GM13976 (cell line): ENCODE measurements around the gene CES4A.
A peak's percentile ranks its signal among the peaks of the same experiment; 100 is the strongest.

Experiments
- DNase-seq: peaks from one replicate; pipeline ENCODE4 v3.0.0; 2012; ENCODE audit warnings: low spot score
- in situ Hi-C: fragments of 300-500 bp; cut with MboI; formaldehyde crosslinking; loops from one replicate; pipeline ENCODE4 v1.12.0; 2022; ENCODE audit warnings: low sequenced_read_pairs, mixed read lengths, inconsistent platforms; ENCODE audit not compliant: unreplicated experiment
- TF ChIP-seq, protein P1 (sequence below): IDR thresholded peaks from 2 replicates; pipeline ENCODE4 v1.5.1; 2012; ENCODE audit warnings: borderline replicate concordance, mild to moderate bottlenecking; ENCODE audit not compliant: insufficient read depth; ENCODE audit errors: extremely low read depth, missing control alignments, control extremely low read depth

Gene CES4A

DNA sequence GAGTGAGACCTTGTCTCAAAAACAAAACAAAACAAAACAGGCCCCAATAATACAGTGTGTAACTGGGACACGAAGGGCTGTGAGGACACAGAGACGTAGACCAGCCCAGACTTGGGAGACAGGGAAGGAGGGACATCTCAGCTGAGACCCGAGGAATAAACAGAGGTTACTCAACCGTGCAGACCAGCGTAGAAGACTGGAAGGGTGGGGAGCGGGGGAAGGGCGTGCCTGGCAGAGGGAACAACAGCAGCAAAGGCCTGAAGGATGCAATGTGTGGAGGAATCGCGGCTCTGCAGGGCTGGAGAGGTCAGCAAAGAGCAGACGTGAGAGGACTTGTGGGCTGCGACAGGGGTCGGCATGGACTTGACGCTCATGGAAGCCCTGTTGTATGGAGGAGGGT is 11.6 kb upstream of the CES4A start:
- TF ChIP-seq, protein P1, sequence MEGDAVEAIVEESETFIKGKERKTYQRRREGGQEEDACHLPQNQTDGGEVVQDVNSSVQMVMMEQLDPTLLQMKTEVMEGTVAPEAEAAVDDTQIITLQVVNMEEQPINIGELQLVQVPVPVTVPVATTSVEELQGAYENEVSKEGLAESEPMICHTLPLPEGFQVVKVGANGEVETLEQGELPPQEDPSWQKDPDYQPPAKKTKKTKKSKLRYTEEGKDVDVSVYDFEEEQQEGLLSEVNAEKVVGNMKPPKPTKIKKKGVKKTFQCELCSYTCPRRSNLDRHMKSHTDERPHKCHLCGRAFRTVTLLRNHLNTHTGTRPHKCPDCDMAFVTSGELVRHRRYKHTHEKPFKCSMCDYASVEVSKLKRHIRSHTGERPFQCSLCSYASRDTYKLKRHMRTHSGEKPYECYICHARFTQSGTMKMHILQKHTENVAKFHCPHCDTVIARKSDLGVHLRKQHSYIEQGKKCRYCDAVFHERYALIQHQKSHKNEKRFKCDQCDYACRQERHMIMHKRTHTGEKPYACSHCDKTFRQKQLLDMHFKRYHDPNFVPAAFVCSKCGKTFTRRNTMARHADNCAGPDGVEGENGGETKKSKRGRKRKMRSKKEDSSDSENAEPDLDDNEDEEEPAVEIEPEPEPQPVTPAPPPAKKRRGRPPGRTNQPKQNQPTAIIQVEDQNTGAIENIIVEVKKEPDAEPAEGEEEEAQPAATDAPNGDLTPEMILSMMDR = no peak
- no peak for DNase-seq
- in situ Hi-C loops = no loop called here

GRCh38 chr16:66977341-66978113 is 10.9 kb upstream of the CES4A start:
- DNase-seq = peak; percentile 90
- TF ChIP-seq, protein P1 = peak; percentile 94
- in situ Hi-C loops = no loop called here

- DNase-seq = peak; percentile 20
- in situ Hi-C loops = no loop called here
- TF ChIP-seq, protein P1 = no peak
Observed at GRCh38 chr16:66979011-66979717, 9.2 kb upstream of the CES4A start.

DNA sequence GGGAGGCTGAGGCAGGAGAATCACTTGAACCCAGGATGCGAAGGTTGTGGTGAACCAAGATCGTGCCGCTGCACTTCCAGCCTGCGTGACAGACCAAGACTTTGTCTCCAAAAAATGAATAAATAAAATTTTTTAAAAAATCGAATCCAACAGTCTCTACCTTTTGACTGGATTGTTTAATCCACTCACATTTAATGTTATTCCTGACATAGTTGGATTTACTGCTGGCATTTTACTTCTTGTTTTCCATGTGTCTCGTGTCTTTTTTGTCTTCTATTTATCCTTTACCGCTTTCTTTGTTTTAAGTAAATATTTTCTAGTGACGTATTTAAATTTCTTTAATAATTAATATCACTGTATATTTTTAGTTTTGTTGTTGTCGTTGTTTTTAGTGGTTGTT is 5.4 kb upstream of the CES4A start:
- in situ Hi-C loops = no loop called here
- TF ChIP-seq, protein P1 = no peak
- no peak for DNase-seq

- in situ Hi-C loops = no loop called here
- TF ChIP-seq, protein P1 = no peak
- no peak for DNase-seq
Observed at GRCh38 chr16:66984892-66985311, 3.5 kb upstream of the CES4A start.

DNA sequence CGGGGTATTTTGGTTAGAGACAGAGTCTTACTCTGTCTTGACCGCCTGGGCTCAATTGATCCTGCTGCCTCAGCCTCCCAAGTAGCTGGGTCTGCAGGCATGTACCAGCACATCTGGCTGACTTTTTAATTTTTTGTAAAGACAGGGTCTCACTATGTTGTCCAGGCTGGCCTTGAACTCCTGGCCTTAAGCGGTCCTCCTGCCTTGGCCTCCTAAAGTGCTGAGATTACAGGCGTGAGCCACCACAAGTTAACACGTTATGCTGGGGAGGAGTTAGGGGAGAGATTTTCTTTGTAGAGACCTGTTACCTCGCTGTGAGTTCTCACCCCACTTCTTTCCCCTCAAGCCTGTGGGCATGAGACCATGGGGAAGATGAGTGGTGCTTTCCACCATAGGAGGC is 1.8 kb upstream of the CES4A start:
- in situ Hi-C loops = no loop called here
- no peak for DNase-seq
- TF ChIP-seq, protein P1 = no peak
